Psoas muscle (tissue), 8 donors: ENCODE data around the gene SERINC2. TPM values are rescaled to one million over a fixed set of nuclear protein-coding genes. Genes with fewer than 3 reads are reported as not detected.
A peak's percentile ranks its signal among the peaks of the same experiment; 100 is the strongest.
"Not testable (repeated sequence)": the region's sequence is repeated elsewhere in the genome, so short reads cannot be mapped to it uniquely, and the experiment has no call there.

ENCODE experiments used
- ATAC-seq, 4 donors: fragments of 200-7000 bp; cut with Tn5 transposase; one replicate each; pipeline ENCODE4 v1.9.1; 2020; ENCODE audit warnings: moderate library complexity in 3 of 4, mild to moderate bottlenecking in 2 of 4
- DNase-seq, 2 donors: peaks; one replicate each; pipeline ENCODE4 v3.0.0-alpha.2; 2020
- H3K27ac ChIP-seq: fragments of 200-600 bp; one replicate; pipeline ENCODE4 v1.8.0; 2022
- H3K27me3 ChIP-seq, 3 donors: fragments of 200-600 bp in 1 of 3; one replicate each; pipeline versions ENCODE4 v1.6.1 to v1.8.0; 2013 to 2022; ENCODE audit warnings: low read length in 2 of 3, mild to moderate bottlenecking in 2 of 3, moderate library complexity in 1 of 3; ENCODE audit not compliant: insufficient read depth in 3 of 3
- H3K36me3 ChIP-seq, 2 donors: fragments of 200-600 bp in 1 of 2; one replicate each; pipeline versions ENCODE4 v1.6.1 to v1.8.0; 2013 to 2022; ENCODE audit warnings: low read depth in 1 of 2, mild to moderate bottlenecking in 1 of 2, moderate library complexity in 1 of 2; ENCODE audit not compliant: insufficient read depth in 1 of 2
- H3K4me1 ChIP-seq: fragments of 200-600 bp; one replicate; pipeline ENCODE4 v1.8.0; 2022
- H3K4me3 ChIP-seq: fragments of 200-600 bp; one replicate; pipeline ENCODE4 v1.8.0; 2022; ENCODE audit warnings: mild to moderate bottlenecking
- H3K9me3 ChIP-seq: fragments of 200-600 bp; one replicate; pipeline ENCODE4 v1.8.0; 2022
- WGBS, 3 donors: extraction: QIAGEN DNeasy Blood & Tissue Kit; methylation state at CpG; one replicate each; pipeline versions ENCODE4 v1.1.6 to v1.1.7; 2013; 5-methylcytosine and 5-hydroxymethylcytosine counted together
- intact Hi-C, 2 donors: fragments of 100-400 bp; cut with DNase I; formaldehyde crosslinking; loops; one replicate each; pipeline versions ENCODE4 v1.11.0 to v1.14.2; 2022
- polyA plus RNA-seq, 3 donors: library from polyadenylated mRNA; stranded (reverse); fragments of 200-250 nt; gene quantifications; one replicate each; pipeline ENCODE4 v1.2.3, GENCODE V29; 2013
- total RNA-seq, 4 donors: library from RNA; stranded (reverse); fragmentation: NEBNext Ultra II Directional in 2 of 4; extraction: Animal tissue kit (Norgen Biotek cat#: 25700) in 2 of 4; gene quantifications; one replicate each; pipeline versions ENCODE4 v1.2.1 to v1.2.4, GENCODE V29; 2021 to 2023
- TF ChIP-seq, protein P1 (sequence below): fragments of 200-600 bp; IDR thresholded peaks from one replicate; pipeline ENCODE4 v1.8.0; 2022; ENCODE audit warnings: antibody characterized with exemption
- donor health status: healthy with polysubstance abuse.
- donor health status: DM: no; HTN: no; CAD: no; lungs with moderate emphysema.
- donor health status: Bipolar disorder and iron deficiency.
- donor health status: healthy.
- donor health status: DM: yes; HTN: yes; CAD: no.
- donor health status: DM: no; HTN: no; CAD: no.
- donor health status: DM: no; HTN: no; CAD: no.
- donor health status: DM: yes; HTN: yes; CAD: no.

The SERINC2 gene
- total and polyA plus RNA-seq, 7 donors = 13.4 to 93.4 (median 33.5) TPM

DNA sequence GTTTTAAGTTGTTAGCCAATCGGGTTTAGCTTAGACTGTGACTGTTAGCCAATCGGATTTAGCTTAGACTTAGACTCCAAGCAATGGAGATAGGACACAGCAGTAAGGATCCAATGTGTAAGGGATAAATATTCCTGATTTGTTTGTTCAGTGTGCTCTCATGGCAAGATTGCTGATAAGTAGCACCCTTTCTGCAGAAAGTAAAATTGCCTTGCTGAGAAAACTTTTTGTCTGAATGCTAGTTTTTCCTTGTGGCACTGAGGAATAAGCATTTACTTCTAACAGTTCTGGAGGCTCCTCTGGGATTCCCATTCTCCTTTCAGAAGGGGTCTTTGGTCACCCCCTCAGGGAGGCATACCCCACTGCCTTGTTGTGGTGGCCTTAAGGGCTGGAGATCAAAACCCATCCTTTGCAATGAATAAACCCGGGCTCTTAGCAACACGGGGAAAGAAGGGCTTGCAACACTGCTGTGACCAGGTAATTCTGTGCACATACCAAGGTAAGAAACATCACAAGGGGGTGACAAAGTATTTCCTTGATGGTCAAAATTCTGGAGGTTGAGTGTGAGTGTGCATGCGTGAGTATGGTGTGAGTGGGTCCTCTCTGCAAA lies 45.4 kb downstream of the SERINC2 start:
- H3K27me3 ChIP-seq = peaks cover 0 to 4% (median 3%) of the 10 kb centered on the region in 3 donors
- intact Hi-C loops = loop anchor here (5.0 to 10.0 kb wide), 2 partner anchors 56 to 84 kb away; no protein-coding TSS in a partner anchor
- no peak overlapping the region for H3K4me3 ChIP-seq
- ATAC-seq = no peak
- DNase-seq = no peak
- no peak overlapping the region for H3K27ac ChIP-seq
- TF ChIP-seq, protein P1, sequence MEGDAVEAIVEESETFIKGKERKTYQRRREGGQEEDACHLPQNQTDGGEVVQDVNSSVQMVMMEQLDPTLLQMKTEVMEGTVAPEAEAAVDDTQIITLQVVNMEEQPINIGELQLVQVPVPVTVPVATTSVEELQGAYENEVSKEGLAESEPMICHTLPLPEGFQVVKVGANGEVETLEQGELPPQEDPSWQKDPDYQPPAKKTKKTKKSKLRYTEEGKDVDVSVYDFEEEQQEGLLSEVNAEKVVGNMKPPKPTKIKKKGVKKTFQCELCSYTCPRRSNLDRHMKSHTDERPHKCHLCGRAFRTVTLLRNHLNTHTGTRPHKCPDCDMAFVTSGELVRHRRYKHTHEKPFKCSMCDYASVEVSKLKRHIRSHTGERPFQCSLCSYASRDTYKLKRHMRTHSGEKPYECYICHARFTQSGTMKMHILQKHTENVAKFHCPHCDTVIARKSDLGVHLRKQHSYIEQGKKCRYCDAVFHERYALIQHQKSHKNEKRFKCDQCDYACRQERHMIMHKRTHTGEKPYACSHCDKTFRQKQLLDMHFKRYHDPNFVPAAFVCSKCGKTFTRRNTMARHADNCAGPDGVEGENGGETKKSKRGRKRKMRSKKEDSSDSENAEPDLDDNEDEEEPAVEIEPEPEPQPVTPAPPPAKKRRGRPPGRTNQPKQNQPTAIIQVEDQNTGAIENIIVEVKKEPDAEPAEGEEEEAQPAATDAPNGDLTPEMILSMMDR = no peak
- peaks cover 23% of the 10 kb centered on the region for H3K9me3 ChIP-seq
- H3K4me1 ChIP-seq = no peaks in the 10 kb centered on the region
- 91 to 95% (median 93%) methylated on average over 5 of the region's 5 CpGs for WGBS, 3 donors
- H3K36me3 ChIP-seq = no peaks in the 10 kb centered on the region

DNA sequence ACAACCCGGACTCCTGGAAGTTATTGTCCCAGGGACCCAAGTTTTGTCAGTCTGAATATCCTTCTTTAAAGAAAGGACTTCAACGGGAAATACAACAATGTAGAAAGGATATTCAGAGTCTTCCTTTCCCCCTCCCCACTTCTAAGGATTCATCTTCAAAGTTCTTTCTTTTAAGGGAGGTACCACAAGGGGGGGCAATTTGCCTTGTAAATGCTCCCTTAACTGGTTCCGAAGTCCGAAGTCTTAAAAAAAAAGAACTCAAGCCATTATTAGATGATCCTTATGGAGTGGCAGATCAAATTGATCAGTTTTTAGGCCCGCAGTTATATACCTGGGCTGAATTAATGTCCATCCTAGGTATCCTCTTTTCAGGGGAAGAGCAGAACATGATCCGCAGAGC lies 47.0 kb downstream of the SERINC2 start:
- ATAC-seq (no peak), DNase-seq (no peak)
- 51 to 58% (median 57%) methylated on average over 6 of the region's 6 CpGs for WGBS, 3 donors
- H3K4me3 ChIP-seq = no peak overlapping the region
- H3K9me3 ChIP-seq = peaks cover 23% of the 10 kb centered on the region
- no peak overlapping the region for H3K27ac ChIP-seq
- intact Hi-C loops = loop anchor here in 1 of 2 donors (10.0 kb wide), 1 partner anchor 85 kb away; no protein-coding TSS in a partner anchor
- peaks cover 0 to 4% (median 3%) of the 10 kb centered on the region in 3 donors for H3K27me3 ChIP-seq
- TF ChIP-seq, protein P1 = no peak
- H3K4me1 ChIP-seq = no peaks in the 10 kb centered on the region
- no peaks in the 10 kb centered on the region for H3K36me3 ChIP-seq

GRCh38 chr1:31467005-31467674 lies 54.1 kb downstream of the SERINC2 start:
- WGBS, 3 donors = 67 to 73% (median 68%) methylated on average over 4 of the region's 4 CpGs
- intact Hi-C loops = loop anchor here in 1 of 2 donors (10.0 kb wide), 1 partner anchor 78 kb away; no protein-coding TSS in a partner anchor
- TF ChIP-seq, protein P1 = no peak
- Histone ChIP-seq H3K4me1 (no peaks in the 10 kb centered on the region), H3K27ac (peak overlapping the region; percentile 9), H3K27me3 (peaks cover 0 to 3% (median 0%) of the 10 kb centered on the region in 3 donors), H3K9me3 (peaks cover 9% of the 10 kb centered on the region), H3K4me3 (no peak overlapping the region), H3K36me3 (no peaks in the 10 kb centered on the region)
- peak in 2 of 4 donors; percentile 64 to 69 for ATAC-seq
- no peak for DNase-seq

- 82 to 90% (median 89%) methylated on average over 11 of the region's 11 CpGs for WGBS, 3 donors
- H3K4me3 ChIP-seq = no peak overlapping the region
- H3K9me3 ChIP-seq = peaks cover 9% of the 10 kb centered on the region
- H3K4me1 ChIP-seq = no peaks in the 10 kb centered on the region
- no peaks in the 10 kb centered on the region for H3K36me3 ChIP-seq
- intact Hi-C loops = no loop called here
- DNase-seq (no peak), ATAC-seq (peak in 2 of 4 donors; percentile 13 to 37)
- TF ChIP-seq, protein P1 = no peak
- no peak overlapping the region for H3K27ac ChIP-seq
- H3K27me3 ChIP-seq = peaks cover 0 to 2% (median 0%) of the 10 kb centered on the region in 3 donors
Observed at GRCh38 chr1:31470794-31471315, 57.8 kb downstream of the SERINC2 start.

DNA sequence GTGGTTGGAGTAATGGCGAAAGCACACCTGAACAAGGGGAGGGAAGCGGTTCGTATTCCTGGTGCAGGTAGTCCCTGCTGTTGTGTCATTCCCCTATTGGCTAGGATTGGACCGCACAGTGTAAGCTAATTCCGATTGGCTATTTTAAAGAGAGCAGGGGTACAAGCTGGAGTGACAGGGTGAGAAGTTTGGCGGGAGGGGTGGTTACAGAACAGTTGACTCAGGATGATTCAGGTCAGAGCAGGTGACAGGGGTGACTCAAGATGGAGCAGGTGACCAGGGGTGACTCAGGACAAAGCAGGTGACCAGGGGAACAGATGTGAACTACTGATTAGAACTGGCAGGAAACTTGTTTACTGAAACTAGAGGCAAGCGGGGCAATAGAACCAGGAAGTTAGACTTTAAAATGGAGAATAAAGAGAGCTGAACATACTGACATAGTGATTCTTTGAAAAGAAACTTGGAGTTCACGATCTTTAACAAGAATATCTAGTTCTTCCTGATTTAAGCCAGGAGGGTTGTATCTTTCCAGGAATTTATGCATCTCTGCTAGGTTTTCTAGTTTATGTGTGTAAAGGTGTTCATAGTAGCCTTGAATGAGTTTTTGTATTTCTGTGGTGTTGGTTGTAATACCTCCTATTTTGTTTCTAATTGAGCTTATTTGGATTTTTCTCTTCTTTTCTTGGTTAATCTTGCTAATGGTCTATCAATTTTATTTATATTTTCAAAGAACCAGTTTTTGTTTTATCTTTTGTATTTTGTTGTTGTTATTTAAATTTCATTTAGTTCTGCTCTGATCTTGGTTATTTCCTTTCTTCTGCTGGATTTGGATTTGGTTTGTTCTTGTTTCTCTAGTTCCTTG lies 58.7 kb downstream of the SERINC2 start:
- H3K27ac ChIP-seq = peak overlapping the region; percentile 41
- intact Hi-C loops = not testable (repeated sequence)

DNA sequence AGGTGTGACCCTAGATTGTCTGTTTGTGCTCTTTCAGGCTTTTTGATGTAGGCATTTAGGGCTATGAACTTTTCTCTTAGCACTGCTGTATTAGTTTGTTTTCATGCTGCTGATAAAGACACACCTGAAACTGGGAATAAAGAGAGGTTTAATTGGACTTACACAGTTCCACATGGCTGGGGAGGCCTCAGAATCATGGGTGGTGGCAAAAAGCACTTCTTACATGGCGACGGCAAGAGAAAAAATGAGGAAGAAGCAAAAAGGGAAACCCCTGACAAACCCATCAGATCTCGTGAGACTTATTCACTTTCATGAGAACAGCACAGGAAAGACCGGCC lies 59.3 kb downstream of the SERINC2 start:
- WGBS, 3 donors = 81 to 86% (median 82%) methylated on average over 4 of the region's 4 CpGs
- intact Hi-C loops = not testable (repeated sequence)

More for the DNA sequence above, 58.7 kb downstream of the SERINC2 start:
- not testable (repeated sequence) for H3K36me3 ChIP-seq, H3K27me3 ChIP-seq, H3K9me3 ChIP-seq, H3K4me3 ChIP-seq, H3K4me1 ChIP-seq
- DNase-seq = peak in 1 of 2 donors; percentile 17
- WGBS, 3 donors = 69 to 73% (median 72%) methylated on average over 8 of the region's 8 CpGs
- ATAC-seq = peak; percentile 69 to 91 (median 83)

GRCh38 chr1:31472673-31473072 lies 59.7 kb downstream of the SERINC2 start:
- ATAC-seq, DNase-seq, H3K36me3 ChIP-seq, H3K4me3 ChIP-seq, H3K4me1 ChIP-seq, H3K9me3 ChIP-seq, H3K27me3 ChIP-seq, intact Hi-C loops, H3K27ac ChIP-seq: not testable (repeated sequence)
- WGBS, 3 donors = 92 to 95% (median 94%) methylated on average over 1 of the region's 1 CpG

More for the DNA sequence above, 59.3 kb downstream of the SERINC2 start:
- H3K27me3 ChIP-seq, H3K4me3 ChIP-seq, H3K4me1 ChIP-seq, H3K36me3 ChIP-seq, H3K27ac ChIP-seq, ATAC-seq, H3K9me3 ChIP-seq, DNase-seq: not testable (repeated sequence)
